SU-DHL-6 (cell line): ENCODE measurements around the gene GOLGA6L7.

Experiments
- H2AFZ ChIP-seq: fragments of 200-600 bp; sonication (generic); 2 replicates; pipeline ENCODE4 v1.6.1; 2014; ENCODE audit warnings: low read depth, mild to moderate bottlenecking, moderate library complexity, mixed read lengths, antibody characterized with exemption, low read length; ENCODE audit not compliant: severe bottlenecking
- H3F3A ChIP-seq: fragments of 200-600 bp; shearing (Covaris generic); 2 replicates; pipeline ENCODE4 v1.6.0; 2016; ENCODE audit warnings: antibody characterized with exemption, mild to moderate bottlenecking; ENCODE audit not compliant: insufficient read depth
- H3K27ac ChIP-seq: fragments of 200-600 bp; sonication (generic); 2 replicates; pipeline ENCODE4 v1.5.1; 2016; ENCODE audit warnings: low read depth, mild to moderate bottlenecking, low read length, moderate library complexity, mixed read lengths
- H3K27me3 ChIP-seq: fragments of 200-600 bp; sonication (generic), shearing (Covaris generic); 2 replicates; pipeline ENCODE4 v1.6.0; 2014; ENCODE audit warnings: mild to moderate bottlenecking, low read length
- H3K36me3 ChIP-seq: fragments of 200-600 bp; sonication (generic); 2 replicates; pipeline ENCODE4 v1.6.1; 2014; ENCODE audit warnings: mild to moderate bottlenecking, low read length, mixed read lengths
- H3K4me2 ChIP-seq: fragments of 300-600, 200-600 bp; shearing (Covaris generic), sonication (generic); 2 replicates; pipeline ENCODE4 v1.6.0; 2014; ENCODE audit warnings: low read length, low read depth, mild to moderate bottlenecking; ENCODE audit not compliant: poor library complexity, severe bottlenecking
- H3K4me3 ChIP-seq: fragments of 200-600 bp; sonication (generic); 2 replicates; pipeline ENCODE4 v1.5.1; 2014; ENCODE audit warnings: antibody characterized with exemption, low read length, mild to moderate bottlenecking, mixed read lengths; ENCODE audit not compliant: insufficient read depth, poor library complexity, severe bottlenecking
- H3K79me2 ChIP-seq: fragments of 200-600 bp; sonication (generic); 2 replicates; pipeline ENCODE4 v1.6.1; 2014; ENCODE audit warnings: mild to moderate bottlenecking, low read length, moderate library complexity; ENCODE audit not compliant: insufficient read depth
- H3K9ac ChIP-seq: fragments of 200-600 bp; sonication (generic); 2 replicates; pipeline ENCODE4 v1.7.0; 2014; ENCODE audit warnings: mild to moderate bottlenecking, low read length
- H3K9me2 ChIP-seq: fragments of 200-600 bp; sonication (generic); replicated peaks from 2 replicates; pipeline ENCODE4 v1.6.1; 2014; ENCODE audit warnings: low read length; ENCODE audit not compliant: insufficient read depth
- H3K9me3 ChIP-seq: fragments of 200-600 bp; sonication (generic); 2 replicates; pipeline ENCODE4 v1.6.1; 2014; ENCODE audit warnings: low read length, mixed read lengths; ENCODE audit not compliant: insufficient read depth
- H4K20me1 ChIP-seq: fragments of 200-600 bp; sonication (generic); 2 replicates; pipeline ENCODE4 v1.6.1; 2014; ENCODE audit warnings: low read depth, mild to moderate bottlenecking, antibody characterized with exemption, low read length, moderate library complexity, mixed read lengths
- EZH2phosphoT487 ChIP-seq: fragments of 200-600 bp; sonication (generic), shearing (Covaris generic); conservative IDR thresholded peaks from 2 replicates; pipeline ENCODE4 v1.6.1; 2018; ENCODE audit warnings: mild to moderate bottlenecking, antibody characterized with exemption, low read length, moderate library complexity, mixed read lengths
- TF ChIP-seq, protein P1 (sequence below): fragments of 200-600 bp; sonication (generic); IDR thresholded peaks from one replicate; pipeline ENCODE4 v1.5.1; 2017; ENCODE audit warnings: antibody characterized with exemption, mild to moderate bottlenecking, low read length, moderate library complexity; ENCODE audit not compliant: insufficient read depth, poor library complexity, severe bottlenecking

GOLGA6L7 gene

GRCh38 chr15:28885128-28885629 is 36.7 kb upstream of the GOLGA6L7 start:
- Histone ChIP-seq H3K4me2 (no peak overlapping the region), H3K9ac (no peak overlapping the region), H3K9me2 (no peaks in the 10 kb centered on the region), H3F3A (no peaks in the 10 kb centered on the region), H4K20me1 (no peaks in the 10 kb centered on the region), H3K27me3 (no peaks in the 10 kb centered on the region), H3K4me3 (no peak overlapping the region), H3K36me3 (no peaks in the 10 kb centered on the region), H3K79me2 (no peaks in the 10 kb centered on the region), H2AFZ (no peak overlapping the region), H3K9me3 (no peaks in the 10 kb centered on the region), H3K27ac (no peak overlapping the region)
- TF ChIP-seq EZH2phosphoT487 = no peak
- TF ChIP-seq, protein P1, sequence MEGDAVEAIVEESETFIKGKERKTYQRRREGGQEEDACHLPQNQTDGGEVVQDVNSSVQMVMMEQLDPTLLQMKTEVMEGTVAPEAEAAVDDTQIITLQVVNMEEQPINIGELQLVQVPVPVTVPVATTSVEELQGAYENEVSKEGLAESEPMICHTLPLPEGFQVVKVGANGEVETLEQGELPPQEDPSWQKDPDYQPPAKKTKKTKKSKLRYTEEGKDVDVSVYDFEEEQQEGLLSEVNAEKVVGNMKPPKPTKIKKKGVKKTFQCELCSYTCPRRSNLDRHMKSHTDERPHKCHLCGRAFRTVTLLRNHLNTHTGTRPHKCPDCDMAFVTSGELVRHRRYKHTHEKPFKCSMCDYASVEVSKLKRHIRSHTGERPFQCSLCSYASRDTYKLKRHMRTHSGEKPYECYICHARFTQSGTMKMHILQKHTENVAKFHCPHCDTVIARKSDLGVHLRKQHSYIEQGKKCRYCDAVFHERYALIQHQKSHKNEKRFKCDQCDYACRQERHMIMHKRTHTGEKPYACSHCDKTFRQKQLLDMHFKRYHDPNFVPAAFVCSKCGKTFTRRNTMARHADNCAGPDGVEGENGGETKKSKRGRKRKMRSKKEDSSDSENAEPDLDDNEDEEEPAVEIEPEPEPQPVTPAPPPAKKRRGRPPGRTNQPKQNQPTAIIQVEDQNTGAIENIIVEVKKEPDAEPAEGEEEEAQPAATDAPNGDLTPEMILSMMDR = no peak

GRCh38 chr15:28884151-28884940 is 35.9 kb upstream of the GOLGA6L7 start:
- Histone ChIP-seq H4K20me1 (no peaks in the 10 kb centered on the region), H3K36me3 (no peaks in the 10 kb centered on the region), H3K4me2 (no peak overlapping the region), H3K79me2 (no peaks in the 10 kb centered on the region), H3K9me2 (no peaks in the 10 kb centered on the region), H3K27me3 (no peaks in the 10 kb centered on the region), H3F3A (no peaks in the 10 kb centered on the region), H3K9ac (no peak overlapping the region), H3K9me3 (no peaks in the 10 kb centered on the region), H3K27ac (no peak overlapping the region), H3K4me3 (no peak overlapping the region), H2AFZ (no peak overlapping the region)
- TF ChIP-seq, protein P1 = no peak
- no peak for TF ChIP-seq EZH2phosphoT487

- Histone ChIP-seq H3K9me2 (no peaks in the 10 kb centered on the region), H3K9ac (no peak overlapping the region), H3K4me3 (no peak overlapping the region), H3F3A (no peaks in the 10 kb centered on the region), H3K27me3 (no peaks in the 10 kb centered on the region), H3K79me2 (no peaks in the 10 kb centered on the region), H3K27ac (no peak overlapping the region), H3K9me3 (no peaks in the 10 kb centered on the region), H3K4me2 (no peak overlapping the region), H2AFZ (no peak overlapping the region), H3K36me3 (no peaks in the 10 kb centered on the region), H4K20me1 (no peaks in the 10 kb centered on the region)
- TF ChIP-seq, protein P1 = no peak
- no peak for TF ChIP-seq EZH2phosphoT487
These were observed 33.2 kb upstream of the GOLGA6L7 start for GRCh38 chr15:28881600-28881999.
